CD8-positive, alpha-beta memory T cell (primary cell): Measurements from ENCODE around the gene LRRC30. TPM values are rescaled to one million over a fixed set of nuclear protein-coding genes. Genes with fewer than 3 reads are reported as not detected.
"Not testable (repeated sequence)": the region's sequence is repeated elsewhere in the genome, so short reads cannot be mapped to it uniquely, and the experiment has no call there.

Experiments used
- CTCF ChIA-PET: fragments of 350-600 bp; sonication (Branson Sonifier 250); formaldehyde crosslinking; loops from one replicate; lab custom pipeline; 2021; ENCODE audit warnings: antibody characterized with exemption; lab: Charles Lee
- POLR2A ChIA-PET: fragments of 350-600 bp; sonication (Branson Sonifier 250); formaldehyde crosslinking; loops from one replicate; lab custom pipeline; 2021; ENCODE audit warnings: antibody characterized with exemption; lab: Charles Lee
- DNase-seq, 5 donors: peaks; one replicate each; pipeline versions ENCODE4 v3.0.0 to v3.0.0-alpha.2; 2020 to 2022; ENCODE audit warnings: mixed read lengths in 1 of 5
- H3K27ac ChIP-seq: one replicate; pipeline ENCODE4 v1.7.0; 2013; ENCODE audit warnings: low read depth, mild to moderate bottlenecking, low read length, moderate library complexity
- H3K27me3 ChIP-seq: 2 replicates; pipeline ENCODE4 v1.7.0; 2013; ENCODE audit warnings: low read length, mild to moderate bottlenecking; ENCODE audit not compliant: insufficient read depth, poor library complexity, severe bottlenecking
- H3K36me3 ChIP-seq: 2 replicates; pipeline ENCODE4 v1.7.0; 2013; ENCODE audit warnings: mild to moderate bottlenecking, low read length, moderate library complexity; ENCODE audit not compliant: insufficient read depth
- H3K4me1 ChIP-seq: 2 replicates; pipeline ENCODE4 v1.7.0; 2013; ENCODE audit warnings: mild to moderate bottlenecking, low read length, moderate library complexity; ENCODE audit not compliant: insufficient read depth
- H3K4me3 ChIP-seq: 2 replicates; pipeline ENCODE4 v1.7.0; 2013; ENCODE audit warnings: mild to moderate bottlenecking, low read length
- H3K9me3 ChIP-seq: 2 replicates; pipeline ENCODE4 v1.7.0; 2013; ENCODE audit warnings: mild to moderate bottlenecking, low read length
- H3K27ac Mint-ChIP-seq, 8 donors: one replicate each; pipeline ENCODE4 v1.8.0; 2020 to 2021; ENCODE audit warnings: mixed read lengths in 8 of 8, mild to moderate bottlenecking in 6 of 8, inconsistent platforms in 3 of 8, moderate library complexity in 3 of 8
- H3K27me3 Mint-ChIP-seq, 2 donors: one replicate each; pipeline ENCODE4 v1.8.0; 2020 to 2021; ENCODE audit warnings: mixed read lengths in 2 of 2, mild to moderate bottlenecking in 1 of 2, moderate library complexity in 1 of 2
- H3K36me3 Mint-ChIP-seq, 3 donors: one replicate each; pipeline ENCODE4 v1.8.0; 2020 to 2021; ENCODE audit warnings: mixed read lengths in 3 of 3, inconsistent platforms in 1 of 3, mild to moderate bottlenecking in 1 of 3
- H3K4me1 Mint-ChIP-seq, 3 donors: one replicate each; pipeline ENCODE4 v1.8.0; 2020 to 2021; ENCODE audit warnings: mixed read lengths in 3 of 3, inconsistent platforms in 1 of 3, mild to moderate bottlenecking in 1 of 3
- H3K4me3 Mint-ChIP-seq, 7 donors: one replicate each; pipeline ENCODE4 v1.8.0; 2020 to 2021; ENCODE audit warnings: mixed read lengths in 7 of 7, mild to moderate bottlenecking in 6 of 7, moderate library complexity in 4 of 7, inconsistent platforms in 2 of 7
- H3K9me3 Mint-ChIP-seq, 5 donors: one replicate each; pipeline ENCODE4 v1.8.0; 2020 to 2022; ENCODE audit warnings: mixed read lengths in 5 of 5, mild to moderate bottlenecking in 3 of 5, moderate library complexity in 2 of 5, inconsistent platforms in 1 of 5
- polyA plus RNA-seq: library from polyadenylated mRNA; unstranded; fragments of 300-500 nt; fragmentation: Illumina TruSeq; gene quantifications from one replicate; pipeline ENCODE4 v1.2.3, GENCODE V29; 2021
- total RNA-seq, 2 experiments: library from RNA; stranded (reverse); gene quantifications; one replicate each; pipeline ENCODE4 v1.2.3, GENCODE V29; 2021

Gene LRRC30
- total and polyA plus RNA-seq, 3 experiments from 2014 or later: not detected

GRCh38 chr18:7201096-7201495 is 29.8 kb upstream of the LRRC30 start:
- Mint-ChIP-seq H3K9me3 (peaks cover 0 to 13% (median 4%) of the 10 kb centered on the region in 5 donors), H3K4me1 (no peaks in the 10 kb centered on the region), H3K36me3 (no peaks in the 10 kb centered on the region), H3K27me3 (no peaks in the 10 kb centered on the region), H3K27ac (no peak overlapping the region), H3K4me3 (no peak overlapping the region)
- Histone ChIP-seq H3K27me3 (no peaks in the 10 kb centered on the region), H3K4me1 (no peaks in the 10 kb centered on the region), H3K4me3 (no peak overlapping the region), H3K9me3 (no peaks in the 10 kb centered on the region), H3K27ac (no peak overlapping the region), H3K36me3 (no peaks in the 10 kb centered on the region)
- CTCF ChIA-PET: no interaction called here
- POLR2A ChIA-PET: no interaction called here
- DNase-seq: no peak

GRCh38 chr18:7202169-7202568 is 28.7 kb upstream of the LRRC30 start:
- Histone ChIP-seq H3K4me3 (no peak overlapping the region), H3K27ac (no peak overlapping the region), H3K36me3 (no peaks in the 10 kb centered on the region), H3K4me1 (no peaks in the 10 kb centered on the region), H3K9me3 (no peaks in the 10 kb centered on the region), H3K27me3 (no peaks in the 10 kb centered on the region)
- H3K36me3 Mint-ChIP-seq: no peaks in the 10 kb centered on the region
- H3K4me3 Mint-ChIP-seq: no peak overlapping the region
- POLR2A ChIA-PET: no interaction called here
- no peaks in the 10 kb centered on the region for H3K4me1 Mint-ChIP-seq
- CTCF ChIA-PET: no interaction called here
- DNase-seq: no peak
- H3K9me3 Mint-ChIP-seq: peaks cover 0 to 9% (median 3%) of the 10 kb centered on the region in 5 donors
- no peak overlapping the region for H3K27ac Mint-ChIP-seq
- H3K27me3 Mint-ChIP-seq: no peaks in the 10 kb centered on the region

- H3K27ac Mint-ChIP-seq, H3K9me3 Mint-ChIP-seq, H3K4me3 Mint-ChIP-seq, POLR2A ChIA-PET, H3K36me3 ChIP-seq, H3K4me3 ChIP-seq, H3K9me3 ChIP-seq, DNase-seq, H3K27me3 Mint-ChIP-seq, H3K4me1 Mint-ChIP-seq, H3K4me1 ChIP-seq, H3K27me3 ChIP-seq, H3K36me3 Mint-ChIP-seq, CTCF ChIA-PET, H3K27ac ChIP-seq: not testable (repeated sequence)
These were observed 27.3 kb upstream of the LRRC30 start for GRCh38 chr18:7203601-7204000.

- Mint-ChIP-seq H3K9me3 (peaks cover 0 to 8% (median 2%) of the 10 kb centered on the region in 5 donors), H3K36me3 (no peaks in the 10 kb centered on the region), H3K27ac (no peak overlapping the region), H3K4me3 (no peak overlapping the region), H3K4me1 (no peaks in the 10 kb centered on the region), H3K27me3 (no peaks in the 10 kb centered on the region)
- Histone ChIP-seq H3K36me3 (no peaks in the 10 kb centered on the region), H3K4me3 (no peak overlapping the region), H3K9me3 (no peaks in the 10 kb centered on the region), H3K27ac (no peak overlapping the region), H3K27me3 (no peaks in the 10 kb centered on the region), H3K4me1 (no peaks in the 10 kb centered on the region)
- CTCF ChIA-PET: no interaction called here
- no peak for DNase-seq
- POLR2A ChIA-PET: no interaction called here
These were observed 25.5 kb upstream of the LRRC30 start for GRCh38 chr18:7205346-7205745.

- H3K4me1 ChIP-seq: no peaks in the 10 kb centered on the region
- no peak overlapping the region for H3K4me3 ChIP-seq
- H3K4me1 Mint-ChIP-seq: no peaks in the 10 kb centered on the region
- no peaks in the 10 kb centered on the region for H3K9me3 ChIP-seq
- POLR2A ChIA-PET: no interaction called here
- no peaks in the 10 kb centered on the region for H3K36me3 Mint-ChIP-seq
- H3K27ac Mint-ChIP-seq: no peak overlapping the region
- no peaks in the 10 kb centered on the region for H3K27me3 Mint-ChIP-seq
- DNase-seq: no peak
- no peak overlapping the region for H3K27ac ChIP-seq
- H3K9me3 Mint-ChIP-seq: peaks cover 0 to 8% (median 0%) of the 10 kb centered on the region in 5 donors
- H3K36me3 ChIP-seq: no peaks in the 10 kb centered on the region
- H3K4me3 Mint-ChIP-seq: no peak overlapping the region
- H3K27me3 ChIP-seq: no peaks in the 10 kb centered on the region
- CTCF ChIA-PET: no interaction called here
These were observed 24.7 kb upstream of the LRRC30 start for GRCh38 chr18:7206217-7206616.

GRCh38 chr18:7207366-7207915 is 23.4 kb upstream of the LRRC30 start:
- H3K4me3 ChIP-seq: no peak overlapping the region
- H3K4me1 ChIP-seq: no peaks in the 10 kb centered on the region
- Mint-ChIP-seq H3K36me3 (no peaks in the 10 kb centered on the region), H3K9me3 (peaks cover 0 to 8% (median 0%) of the 10 kb centered on the region in 5 donors), H3K27me3 (no peaks in the 10 kb centered on the region), H3K4me3 (no peak overlapping the region), H3K27ac (no peak overlapping the region), H3K4me1 (no peaks in the 10 kb centered on the region)
- CTCF ChIA-PET: interaction anchor here (0.8 kb wide), 1 partner anchor 18 kb away, joined by 3 read pairs; no protein-coding TSS in a partner anchor
- no peaks in the 10 kb centered on the region for H3K27me3 ChIP-seq
- H3K36me3 ChIP-seq: no peaks in the 10 kb centered on the region
- POLR2A ChIA-PET: no interaction called here
- H3K27ac ChIP-seq: no peak overlapping the region
- no peak for DNase-seq
- H3K9me3 ChIP-seq: no peaks in the 10 kb centered on the region

GRCh38 chr18:7221424-7222155 is 9.3 kb upstream of the LRRC30 start:
- Histone ChIP-seq H3K4me3 (no peak overlapping the region), H3K36me3 (no peaks in the 10 kb centered on the region), H3K4me1 (no peaks in the 10 kb centered on the region), H3K27ac (no peak overlapping the region), H3K9me3 (no peaks in the 10 kb centered on the region), H3K27me3 (no peaks in the 10 kb centered on the region)
- Mint-ChIP-seq H3K27me3 (peaks cover 0 to 3% of the 10 kb centered on the region in 2 donors), H3K27ac (no peak overlapping the region), H3K36me3 (peaks cover 0 to 1% (median 0%) of the 10 kb centered on the region in 3 donors), H3K9me3 (peaks cover 0 to 11% (median 4%) of the 10 kb centered on the region in 5 donors), H3K4me3 (no peak overlapping the region), H3K4me1 (no peaks in the 10 kb centered on the region)
- POLR2A ChIA-PET: no interaction called here
- CTCF ChIA-PET: no interaction called here
- DNase-seq: no peak

- no peak for DNase-seq
- H3K27ac ChIP-seq: no peak overlapping the region
- CTCF ChIA-PET: no interaction called here
- H3K36me3 ChIP-seq: no peaks in the 10 kb centered on the region
- H3K4me1 ChIP-seq: no peaks in the 10 kb centered on the region
- POLR2A ChIA-PET: no interaction called here
- no peaks in the 10 kb centered on the region for H3K4me1 Mint-ChIP-seq
- peaks cover 0 to 3% of the 10 kb centered on the region in 2 donors for H3K27me3 Mint-ChIP-seq
- no peak overlapping the region for H3K4me3 ChIP-seq
- peaks cover 0 to 17% (median 4%) of the 10 kb centered on the region in 5 donors for H3K9me3 Mint-ChIP-seq
- no peaks in the 10 kb centered on the region for H3K9me3 ChIP-seq
- H3K36me3 Mint-ChIP-seq: peaks cover 0 to 1% (median 0%) of the 10 kb centered on the region in 3 donors
- H3K27me3 ChIP-seq: no peaks in the 10 kb centered on the region
- H3K27ac Mint-ChIP-seq: no peak overlapping the region
- no peak overlapping the region for H3K4me3 Mint-ChIP-seq
These were observed 6.7 kb upstream of the LRRC30 start for GRCh38 chr18:7224198-7224597.
